ENCODE data around the gene SCNN1A.

DNA sequence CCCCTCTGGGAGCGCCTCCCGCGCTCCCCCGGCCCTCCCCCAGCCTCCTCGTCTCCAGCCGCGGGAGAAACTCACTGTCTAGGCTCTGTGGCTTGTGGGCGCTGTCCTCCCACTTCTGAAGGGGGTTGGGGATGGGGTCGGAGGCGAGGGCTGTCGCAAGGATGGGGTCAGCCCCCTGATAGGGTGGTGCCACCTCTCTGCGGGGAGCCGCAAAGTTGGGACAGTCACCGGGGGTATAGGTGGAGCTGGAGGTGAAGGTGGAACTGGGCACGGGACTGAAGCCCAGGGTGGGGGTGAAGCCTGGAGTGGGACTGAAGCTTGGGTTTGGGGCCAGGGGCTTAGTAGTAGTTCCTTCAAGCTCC, 45.7 kb downstream of the SCNN1A start:
- TF ChIP-seq, protein P1, sequence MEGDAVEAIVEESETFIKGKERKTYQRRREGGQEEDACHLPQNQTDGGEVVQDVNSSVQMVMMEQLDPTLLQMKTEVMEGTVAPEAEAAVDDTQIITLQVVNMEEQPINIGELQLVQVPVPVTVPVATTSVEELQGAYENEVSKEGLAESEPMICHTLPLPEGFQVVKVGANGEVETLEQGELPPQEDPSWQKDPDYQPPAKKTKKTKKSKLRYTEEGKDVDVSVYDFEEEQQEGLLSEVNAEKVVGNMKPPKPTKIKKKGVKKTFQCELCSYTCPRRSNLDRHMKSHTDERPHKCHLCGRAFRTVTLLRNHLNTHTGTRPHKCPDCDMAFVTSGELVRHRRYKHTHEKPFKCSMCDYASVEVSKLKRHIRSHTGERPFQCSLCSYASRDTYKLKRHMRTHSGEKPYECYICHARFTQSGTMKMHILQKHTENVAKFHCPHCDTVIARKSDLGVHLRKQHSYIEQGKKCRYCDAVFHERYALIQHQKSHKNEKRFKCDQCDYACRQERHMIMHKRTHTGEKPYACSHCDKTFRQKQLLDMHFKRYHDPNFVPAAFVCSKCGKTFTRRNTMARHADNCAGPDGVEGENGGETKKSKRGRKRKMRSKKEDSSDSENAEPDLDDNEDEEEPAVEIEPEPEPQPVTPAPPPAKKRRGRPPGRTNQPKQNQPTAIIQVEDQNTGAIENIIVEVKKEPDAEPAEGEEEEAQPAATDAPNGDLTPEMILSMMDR (IDR thresholded peaks at IDR 0.05; ENCODE audit: insufficient read depth, low read length), result no peak
- TF ChIP-seq, protein P2, sequence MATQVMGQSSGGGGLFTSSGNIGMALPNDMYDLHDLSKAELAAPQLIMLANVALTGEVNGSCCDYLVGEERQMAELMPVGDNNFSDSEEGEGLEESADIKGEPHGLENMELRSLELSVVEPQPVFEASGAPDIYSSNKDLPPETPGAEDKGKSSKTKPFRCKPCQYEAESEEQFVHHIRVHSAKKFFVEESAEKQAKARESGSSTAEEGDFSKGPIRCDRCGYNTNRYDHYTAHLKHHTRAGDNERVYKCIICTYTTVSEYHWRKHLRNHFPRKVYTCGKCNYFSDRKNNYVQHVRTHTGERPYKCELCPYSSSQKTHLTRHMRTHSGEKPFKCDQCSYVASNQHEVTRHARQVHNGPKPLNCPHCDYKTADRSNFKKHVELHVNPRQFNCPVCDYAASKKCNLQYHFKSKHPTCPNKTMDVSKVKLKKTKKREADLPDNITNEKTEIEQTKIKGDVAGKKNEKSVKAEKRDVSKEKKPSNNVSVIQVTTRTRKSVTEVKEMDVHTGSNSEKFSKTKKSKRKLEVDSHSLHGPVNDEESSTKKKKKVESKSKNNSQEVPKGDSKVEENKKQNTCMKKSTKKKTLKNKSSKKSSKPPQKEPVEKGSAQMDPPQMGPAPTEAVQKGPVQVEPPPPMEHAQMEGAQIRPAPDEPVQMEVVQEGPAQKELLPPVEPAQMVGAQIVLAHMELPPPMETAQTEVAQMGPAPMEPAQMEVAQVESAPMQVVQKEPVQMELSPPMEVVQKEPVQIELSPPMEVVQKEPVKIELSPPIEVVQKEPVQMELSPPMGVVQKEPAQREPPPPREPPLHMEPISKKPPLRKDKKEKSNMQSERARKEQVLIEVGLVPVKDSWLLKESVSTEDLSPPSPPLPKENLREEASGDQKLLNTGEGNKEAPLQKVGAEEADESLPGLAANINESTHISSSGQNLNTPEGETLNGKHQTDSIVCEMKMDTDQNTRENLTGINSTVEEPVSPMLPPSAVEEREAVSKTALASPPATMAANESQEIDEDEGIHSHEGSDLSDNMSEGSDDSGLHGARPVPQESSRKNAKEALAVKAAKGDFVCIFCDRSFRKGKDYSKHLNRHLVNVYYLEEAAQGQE (IDR thresholded peaks at IDR 0.05; ENCODE audit: insufficient replicate concordance, low read depth), result no peak
- TF ChIP-seq POLR2AphosphoS5 (IDR thresholded peaks at IDR 0.05; ENCODE audit: low read depth), result no peak
- no peak for TF ChIP-seq SPI1 (IDR thresholded peaks at IDR 0.05; ENCODE audit: borderline replicate concordance, low read depth)
- no peak for TF ChIP-seq GABPA (IDR thresholded peaks at IDR 0.05; ENCODE audit: low read depth)

Measured in HL-60 (cell line).